Upper lobe of left lung (tissue), 6 donors: ENCODE measurements around the gene PARD3B. TPM values are rescaled to one million over a fixed set of nuclear protein-coding genes. Genes with fewer than 3 reads are reported as not detected.

Experiments
- ATAC-seq, 2 donors: fragments of 200-7000 bp; cut with Tn5 transposase; one replicate each; pipeline ENCODE4 v1.9.1; 2022; ENCODE audit warnings: mild to moderate bottlenecking in 2 of 2, moderate library complexity in 2 of 2; ENCODE audit not compliant: low FRiP score in 2 of 2
- DNase-seq, 2 donors: peaks; one replicate each; pipeline ENCODE4 v3.0.0-alpha.2; 2019 to 2020
- H3K27ac ChIP-seq, 4 donors: fragments of 200-600 bp; sonication (generic); one replicate each; pipeline ENCODE4 v1.5.1; 2016 to 2019
- H3K27me3 ChIP-seq, 4 donors: fragments of 200-600 bp; sonication (generic); one replicate each; pipeline ENCODE4 v1.5.1; 2017 to 2019
- H3K36me3 ChIP-seq, 4 donors: fragments of 200-600 bp; sonication (generic); one replicate each; pipeline ENCODE4 v1.5.1; 2016 to 2019
- H3K4me1 ChIP-seq, 4 donors: fragments of 200-600 bp; sonication (generic); one replicate each; pipeline ENCODE4 v1.5.1; 2018 to 2019
- H3K4me3 ChIP-seq, 4 donors: fragments of 200-600 bp; sonication (generic); one replicate each; pipeline ENCODE4 v1.5.1; 2017 to 2019; ENCODE audit warnings: mild to moderate bottlenecking in 2 of 4, moderate library complexity in 1 of 4
- H3K9me3 ChIP-seq, 4 donors: fragments of 200-600 bp; sonication (generic); one replicate each; pipeline ENCODE4 v1.5.1; 2018 to 2019
- CTCF ChIP-seq, 6 experiments: fragments of 450-650 bp in 4 of 6; fragments of 200-600 bp in 2 of 6; sonication (generic) in 2 of 6; IDR thresholded peaks; one replicate each; pipeline ENCODE4 v1.5.1; 2016 to 2019; ENCODE audit warnings: antibody characterized with exemption in 6 of 6
- EP300 ChIP-seq, 4 donors: sonication (generic); formaldehyde crosslinking; IDR thresholded peaks; one replicate each; pipeline ENCODE4 v1.5.1; 2017; ENCODE audit warnings: antibody characterized with exemption in 4 of 4, control low read depth in 2 of 4
- POLR2A ChIP-seq, 4 donors: fragments of 450-650 bp; IDR thresholded peaks; one replicate each; pipeline ENCODE4 v1.5.1; 2016 to 2017; ENCODE audit warnings: antibody characterized with exemption in 4 of 4, mild to moderate bottlenecking in 2 of 4
- POLR2AphosphoS5 ChIP-seq, 2 donors: sonication (generic); formaldehyde crosslinking; IDR thresholded peaks; one replicate each; pipeline ENCODE4 v1.5.1; 2017; ENCODE audit warnings: antibody characterized with exemption in 2 of 2
- WGBS, 2 donors: methylation state at CpG; one replicate each; pipeline ENCODE4 v1.1.5; 2017 to 2018; 5-methylcytosine and 5-hydroxymethylcytosine counted together
- total RNA-seq, 6 donors: library from RNA; depleted of rRNA in 4 of 6; stranded (reverse); fragments of >200 nt in 4 of 6; gene quantifications; one replicate each; pipeline versions ENCODE4 v1.1.0 to v1.2.1, GENCODE V29; 2016 to 2021
- donor health status: DM: no; HTN: no; CAD: no; lungs with moderate emphysema.
- donor health status: DM: no; HTN: yes; CAD: no; lungs with severe emphysema.

Gene PARD3B
- total RNA-seq, 6 donors from 2014 or later = 17.8 to 44.9 (median 24.2) TPM

DNA sequence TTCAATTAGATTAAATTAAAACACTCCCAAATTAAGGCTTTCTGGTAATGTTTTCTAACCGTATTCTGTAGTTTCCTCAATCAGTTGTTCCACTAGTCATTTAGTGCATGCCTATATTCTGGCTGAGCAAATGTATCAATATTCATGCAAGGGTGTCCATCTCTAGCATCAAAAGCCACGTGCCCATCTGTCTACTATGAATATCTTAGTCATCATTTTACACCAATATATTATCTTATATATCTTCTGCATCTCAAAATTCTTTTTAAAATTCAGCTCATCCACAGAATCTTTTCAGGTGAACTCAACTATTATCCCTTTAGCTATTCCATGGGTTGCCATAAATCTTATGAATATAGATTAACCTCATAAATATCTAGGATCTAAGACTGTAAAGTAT lies 488.2 kb downstream of the PARD3B start:
- 89 to 95% methylated on average over 2 of the region's 2 CpGs for WGBS, 2 donors
- DNase-seq (no peak), ATAC-seq (no peak)
- H3K27ac ChIP-seq = no peak overlapping the region
- H3K4me3 ChIP-seq = no peak overlapping the region
- no peaks in the 10 kb centered on the region for H3K9me3 ChIP-seq
- no peak for TF ChIP-seq POLR2AphosphoS5 (IDR thresholded peaks at IDR 0.05)
- no peak for TF ChIP-seq POLR2A (IDR thresholded peaks at IDR 0.05)
- no peak for TF ChIP-seq CTCF (IDR thresholded peaks at IDR 0.05)
- TF ChIP-seq EP300 (IDR thresholded peaks at IDR 0.05) = no peak
- H3K4me1 ChIP-seq = no peaks in the 10 kb centered on the region
- no peaks in the 10 kb centered on the region for H3K27me3 ChIP-seq
- H3K36me3 ChIP-seq = no peaks in the 10 kb centered on the region

- H3K9me3 ChIP-seq = no peaks in the 10 kb centered on the region
- H3K4me3 ChIP-seq = no peak overlapping the region
- no peaks in the 10 kb centered on the region for H3K36me3 ChIP-seq
- ATAC-seq (no peak), DNase-seq (no peak)
- no peak overlapping the region for H3K27ac ChIP-seq
- H3K27me3 ChIP-seq = no peaks in the 10 kb centered on the region
- TF ChIP-seq CTCF (IDR thresholded peaks at IDR 0.05) (no peak), POLR2A (IDR thresholded peaks at IDR 0.05) (no peak)
- 50 to 57% methylated on average over 4 of the region's 4 CpGs for WGBS, 2 donors
- H3K4me1 ChIP-seq = no peaks in the 10 kb centered on the region
Measured at GRCh38 chr2:205034034-205034433, 488.8 kb downstream of the PARD3B start.

DNA sequence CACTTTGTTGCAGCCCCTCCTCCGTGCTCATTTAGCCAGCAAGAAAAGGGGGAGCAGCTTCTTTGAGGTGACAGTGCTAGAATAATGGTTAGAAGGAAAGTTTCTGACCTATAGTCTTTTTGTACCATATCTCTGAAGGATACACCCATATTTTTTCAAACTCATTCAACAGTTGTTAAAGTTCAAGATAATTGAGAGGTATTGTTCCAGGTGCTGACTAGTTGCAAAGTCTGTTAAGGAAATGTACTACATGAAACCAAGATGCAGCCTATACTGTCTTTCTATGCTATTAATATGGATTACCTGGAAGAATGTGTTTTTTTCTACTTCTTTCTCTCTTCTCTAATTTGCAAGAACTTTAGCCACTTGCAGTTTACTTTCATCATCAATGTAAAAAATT lies 495.0 kb downstream of the PARD3B start:
- H3K36me3 ChIP-seq = no peaks in the 10 kb centered on the region
- ATAC-seq (no peak), DNase-seq (no peak)
- H3K4me1 ChIP-seq = no peaks in the 10 kb centered on the region
- H3K9me3 ChIP-seq = no peaks in the 10 kb centered on the region
- TF ChIP-seq POLR2A (IDR thresholded peaks at IDR 0.05) = no peak
- WGBS, 2 donors = 96 to 100% methylated on average over 1 of the region's 1 CpG
- H3K27ac ChIP-seq = no peak overlapping the region
- no peaks in the 10 kb centered on the region for H3K27me3 ChIP-seq
- no peak overlapping the region for H3K4me3 ChIP-seq

DNA sequence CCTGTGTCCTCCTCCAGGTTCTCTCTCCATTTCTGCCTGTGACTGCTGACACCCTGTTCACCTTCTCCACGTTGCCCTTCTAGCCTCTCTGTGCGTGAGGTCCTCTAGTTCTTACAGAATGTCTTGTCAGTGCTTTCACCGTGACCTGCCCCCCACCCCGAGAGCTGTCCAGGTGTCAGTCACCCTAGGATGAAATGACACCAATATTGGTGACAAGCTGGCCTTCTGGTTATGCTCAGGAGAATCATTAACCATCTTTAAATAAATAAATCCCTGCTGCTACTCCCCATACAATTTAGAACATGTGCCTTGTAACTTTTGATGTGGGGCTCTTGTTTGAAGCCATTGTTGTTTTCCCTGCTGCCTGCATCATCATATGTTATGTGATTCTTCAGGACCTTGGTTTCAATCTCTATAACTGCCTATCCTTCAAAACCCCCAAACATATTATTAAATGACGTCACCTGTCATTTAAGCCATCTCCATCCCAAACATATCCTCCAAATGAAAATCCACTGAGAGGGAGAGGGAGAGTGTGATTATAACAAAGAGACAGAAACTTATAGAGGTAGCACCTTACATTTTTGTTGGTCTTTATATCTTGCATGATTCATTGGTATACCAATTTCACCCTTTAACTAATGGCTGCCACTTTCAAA lies 496.3 kb downstream of the PARD3B start:
- no peak for TF ChIP-seq POLR2AphosphoS5 (IDR thresholded peaks at IDR 0.05)
- TF ChIP-seq POLR2A (IDR thresholded peaks at IDR 0.05) = no peak
- no peak for TF ChIP-seq CTCF (IDR thresholded peaks at IDR 0.05)
- no peak for TF ChIP-seq EP300 (IDR thresholded peaks at IDR 0.05)
- no peak for DNase-seq
- H3K36me3 ChIP-seq = no peaks in the 10 kb centered on the region
- H3K4me3 ChIP-seq = no peak overlapping the region
- ATAC-seq = no peak
- no peaks in the 10 kb centered on the region for H3K27me3 ChIP-seq
- 84 to 87% methylated on average over 5 of the region's 5 CpGs for WGBS, 2 donors
- no peaks in the 10 kb centered on the region for H3K9me3 ChIP-seq
- no peaks in the 10 kb centered on the region for H3K4me1 ChIP-seq
- no peak overlapping the region for H3K27ac ChIP-seq

GRCh38 chr2:205043285-205043684 lies 498.0 kb downstream of the PARD3B start:
- Histone ChIP-seq H3K36me3 (no peaks in the 10 kb centered on the region), H3K9me3 (no peaks in the 10 kb centered on the region), H3K4me1 (no peaks in the 10 kb centered on the region), H3K4me3 (no peak overlapping the region), H3K27me3 (no peaks in the 10 kb centered on the region), H3K27ac (no peak overlapping the region)
- TF ChIP-seq POLR2A (IDR thresholded peaks at IDR 0.05) (no peak), POLR2AphosphoS5 (IDR thresholded peaks at IDR 0.05) (no peak), EP300 (IDR thresholded peaks at IDR 0.05) (no peak), CTCF (IDR thresholded peaks at IDR 0.05) (no peak)
- no peak for DNase-seq
- no peak for ATAC-seq
